Activated CD8-positive, alpha-beta memory T cell treated with anti-CD3 and anti-CD28 coated beads, Interleukin-2, amount 50 U/mL, for 24 hours (primary cell): ENCODE results near the gene DRD2.

Experiments
- DNase-seq: peaks from one replicate; pipeline ENCODE4 v3.0.0-alpha.2; 2020; ENCODE audit errors: extremely low read depth

Gene DRD2

DNA sequence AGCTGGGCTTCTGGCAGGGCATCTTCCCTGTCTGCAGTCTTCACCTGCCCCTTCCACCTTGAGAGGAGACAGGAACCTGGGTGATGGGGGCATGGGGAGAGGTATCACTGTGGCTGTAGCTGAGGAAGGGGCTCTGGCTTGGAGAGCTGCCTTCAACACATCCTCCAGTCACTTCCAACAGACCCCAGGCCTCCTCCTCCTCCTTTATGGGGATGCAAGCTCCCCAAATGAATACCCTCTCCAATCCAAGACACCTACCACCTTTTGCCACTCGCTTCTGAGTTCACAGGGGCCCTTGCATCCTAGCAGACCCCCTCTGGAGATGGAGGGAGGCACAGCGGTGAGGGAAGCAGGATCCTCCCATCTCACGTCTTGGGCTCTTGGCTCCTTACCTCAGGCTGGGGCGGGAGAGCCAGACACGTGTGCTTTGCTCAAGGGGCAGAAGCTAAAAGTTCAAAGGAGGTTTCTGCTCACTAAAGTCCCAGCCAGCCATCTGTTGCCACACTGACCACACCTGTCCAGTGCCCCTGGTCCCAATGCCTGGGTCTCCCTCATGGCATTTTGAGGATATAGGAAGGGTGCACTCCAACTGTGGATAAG, 74.5 kb downstream of the DRD2 start:
- no peak for DNase-seq

DNA sequence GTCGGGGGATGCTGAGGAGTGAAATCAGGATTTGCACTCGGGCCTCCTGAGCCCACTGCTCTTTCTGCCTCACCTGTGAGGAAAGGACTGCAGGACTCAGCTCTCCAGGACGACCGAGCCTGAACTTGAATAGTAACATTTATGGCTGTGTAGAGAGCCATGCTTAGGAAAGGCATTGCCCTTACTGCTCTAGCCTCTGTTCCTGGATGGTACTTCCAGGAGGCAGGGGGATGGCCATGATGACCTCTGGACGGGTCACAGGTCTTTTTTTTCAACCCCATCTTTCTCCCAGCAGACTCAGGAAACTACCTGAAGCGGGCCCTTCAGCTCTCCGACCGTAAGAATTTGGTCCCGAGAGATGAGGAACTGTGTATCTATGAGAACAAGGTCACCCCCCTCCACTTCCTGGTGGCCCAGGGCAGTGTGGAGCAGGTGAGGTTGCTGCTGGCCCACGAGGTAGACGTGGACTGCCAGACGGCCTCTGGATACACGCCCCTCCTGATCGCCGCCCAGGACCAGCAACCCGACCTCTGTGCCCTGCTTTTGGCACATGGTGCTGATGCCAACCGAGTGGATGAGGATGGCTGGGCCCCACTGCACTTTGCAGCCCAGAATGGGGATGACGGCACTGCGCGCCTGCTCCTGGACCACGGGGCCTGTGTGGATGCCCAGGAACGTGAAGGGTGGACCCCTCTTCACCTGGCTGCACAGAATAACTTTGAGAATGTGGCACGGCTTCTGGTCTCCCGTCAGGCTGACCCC, 76.3 kb downstream of the DRD2 start:
- DNase-seq, result no peak

DNA sequence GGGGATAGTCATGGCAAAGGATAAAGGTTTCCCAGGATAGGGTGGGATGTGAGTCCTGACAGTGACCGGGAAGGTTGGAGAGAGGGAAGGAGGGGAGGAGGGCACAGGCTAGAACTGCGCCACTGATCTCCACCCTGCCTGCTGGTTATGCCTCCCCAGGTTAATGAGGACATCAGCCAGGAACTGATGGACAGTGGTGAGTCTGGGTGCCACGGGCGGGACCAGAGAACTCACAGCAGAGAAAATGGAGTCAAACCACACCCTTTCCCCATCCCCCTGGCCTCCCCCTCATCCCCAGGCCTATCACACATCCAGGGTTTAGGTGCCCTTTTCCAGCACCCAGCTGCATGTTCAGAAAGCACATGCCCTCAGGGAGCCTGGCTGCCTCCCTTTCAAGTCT, 77.4 kb downstream of the DRD2 start:
- DNase-seq, result no peak

DNA sequence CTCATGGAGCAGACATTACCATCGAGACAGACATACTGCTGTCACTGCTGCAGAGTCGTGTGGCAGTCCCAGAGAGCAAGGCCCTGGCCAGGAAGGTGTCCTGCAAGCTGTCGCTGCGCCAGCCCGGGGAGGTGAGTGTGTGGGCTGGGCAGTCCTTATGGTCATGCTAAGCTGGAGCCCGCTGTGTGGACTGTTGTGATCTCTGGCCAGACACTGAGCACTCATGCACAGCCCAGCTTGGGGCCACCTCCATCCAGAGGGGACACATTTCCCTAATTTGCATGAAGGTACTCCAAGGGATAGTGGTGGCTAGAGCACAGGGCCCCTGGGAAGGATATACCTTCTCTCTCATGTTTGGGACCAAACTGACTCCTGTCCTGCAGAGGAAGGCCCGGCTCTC, 78.0 kb downstream of the DRD2 start:
- DNase-seq, result no peak

DNA sequence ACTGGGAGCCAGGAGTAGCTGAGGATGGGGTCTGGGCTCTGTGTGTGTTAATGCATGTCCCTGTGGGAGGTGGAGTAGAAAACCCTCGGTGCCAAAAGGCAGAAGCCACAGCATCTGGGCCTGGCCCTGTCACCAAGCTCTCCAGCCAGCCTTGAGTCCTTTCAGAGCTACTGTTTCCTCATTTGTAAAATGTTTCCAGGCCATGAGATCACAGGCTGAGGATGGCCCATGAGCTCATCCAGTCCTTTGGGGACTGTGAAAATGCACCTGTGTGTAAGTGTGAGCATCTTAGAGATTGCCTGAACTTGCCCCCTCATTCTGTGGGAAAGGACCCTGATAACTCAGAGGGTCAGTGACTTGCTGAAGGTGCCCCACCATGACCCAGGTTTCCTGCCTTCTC, 78.5 kb downstream of the DRD2 start:
- no peak for DNase-seq

DNA sequence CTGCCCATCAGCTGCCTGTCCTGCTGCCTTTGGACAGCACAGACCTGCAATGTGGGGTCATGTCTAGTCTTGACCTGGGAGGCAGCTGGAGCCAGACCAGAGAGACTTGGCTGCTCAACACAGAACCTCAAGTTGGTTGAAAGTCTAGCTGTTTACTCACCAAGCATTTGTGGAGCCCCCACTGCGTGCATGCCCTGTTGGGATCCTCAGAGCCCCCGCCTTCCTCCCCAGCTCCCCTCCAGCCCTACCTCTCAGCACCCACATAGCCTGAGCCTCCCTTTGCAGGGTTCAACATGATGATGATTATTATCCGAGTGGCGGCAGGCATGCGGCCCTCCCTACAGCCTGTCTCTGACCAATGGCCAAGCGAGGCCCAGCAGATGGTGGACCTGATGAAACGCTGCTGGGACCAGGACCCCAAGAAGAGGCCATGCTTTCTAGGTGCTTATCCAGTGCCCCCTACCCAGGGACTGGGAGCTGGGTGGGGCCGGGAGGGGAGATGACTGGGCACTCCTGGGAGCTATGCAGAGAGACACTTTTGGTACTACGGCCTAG, 79.3 kb downstream of the DRD2 start:
- DNase-seq, result no peak

DNA sequence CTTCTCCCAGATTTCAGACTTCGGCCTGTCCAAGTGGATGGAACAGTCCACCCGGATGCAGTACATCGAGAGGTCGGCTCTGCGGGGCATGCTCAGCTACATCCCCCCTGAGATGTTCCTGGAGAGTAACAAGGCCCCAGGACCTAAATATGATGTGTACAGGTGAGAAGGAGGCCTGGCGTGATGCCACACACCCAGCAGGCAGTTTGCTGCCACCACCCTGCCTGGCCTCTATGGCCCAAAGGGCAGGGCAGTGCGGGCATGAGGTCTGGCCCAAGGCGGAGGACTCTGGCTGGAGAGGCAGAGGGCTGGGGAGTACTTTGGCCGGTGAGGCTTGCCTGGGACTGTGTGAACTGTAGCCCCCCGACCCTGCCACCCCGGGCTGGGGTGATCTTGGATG, 80.3 kb downstream of the DRD2 start:
- DNase-seq, result no peak

DNA sequence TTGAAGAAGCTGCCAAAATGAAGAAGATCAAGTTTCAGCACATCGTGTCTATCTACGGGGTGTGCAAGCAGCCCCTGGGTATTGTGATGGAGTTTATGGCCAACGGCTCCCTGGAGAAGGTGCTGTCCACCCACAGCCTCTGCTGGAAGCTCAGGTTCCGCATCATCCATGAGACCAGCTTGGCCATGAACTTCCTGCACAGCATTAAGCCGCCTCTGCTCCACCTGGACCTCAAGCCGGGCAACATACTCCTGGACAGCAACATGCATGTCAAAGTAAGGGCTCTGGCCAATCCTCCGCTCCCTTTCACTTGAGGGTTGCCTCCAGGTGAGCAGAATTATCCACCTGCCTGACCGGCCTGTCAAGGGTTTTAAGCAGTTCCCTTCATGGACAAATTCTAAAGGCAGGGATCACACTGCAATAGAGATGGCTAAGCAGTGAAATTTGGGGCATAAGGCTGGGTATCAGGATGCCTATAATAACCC, 81.7 kb downstream of the DRD2 start:
- DNase-seq, result no peak

DNA sequence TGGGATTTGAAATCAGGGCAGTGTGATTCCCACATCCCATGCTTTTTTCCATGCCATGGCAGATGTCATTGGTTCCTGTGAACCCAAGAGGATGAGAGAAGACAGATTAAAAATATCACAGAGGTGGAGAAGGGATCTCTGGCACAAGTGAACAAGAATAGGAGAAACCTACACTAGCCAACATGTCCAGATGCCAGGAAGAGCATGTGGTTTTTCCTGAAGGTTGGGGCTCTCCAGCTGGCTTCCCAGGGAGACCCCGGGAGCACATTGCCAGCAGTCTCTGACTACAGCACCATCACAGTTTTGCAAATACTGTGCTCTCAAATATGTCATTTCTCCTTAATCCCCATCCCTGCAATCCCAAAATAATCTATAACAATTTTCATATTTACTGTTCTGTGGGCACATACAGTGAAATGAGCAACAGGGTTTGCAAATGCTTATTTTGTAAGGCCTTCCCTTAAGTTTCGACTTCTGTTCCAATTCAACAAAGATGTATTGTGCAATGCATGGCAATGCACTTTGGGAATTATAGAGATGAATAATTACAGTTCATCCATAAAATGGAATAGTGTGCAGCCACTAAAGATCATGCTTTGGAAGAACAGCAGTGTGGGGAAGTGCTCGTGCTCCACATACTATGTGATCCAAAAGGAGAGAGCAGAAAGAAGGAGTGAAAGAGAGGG, 82.8 kb downstream of the DRD2 start:
- no peak for DNase-seq

DNA sequence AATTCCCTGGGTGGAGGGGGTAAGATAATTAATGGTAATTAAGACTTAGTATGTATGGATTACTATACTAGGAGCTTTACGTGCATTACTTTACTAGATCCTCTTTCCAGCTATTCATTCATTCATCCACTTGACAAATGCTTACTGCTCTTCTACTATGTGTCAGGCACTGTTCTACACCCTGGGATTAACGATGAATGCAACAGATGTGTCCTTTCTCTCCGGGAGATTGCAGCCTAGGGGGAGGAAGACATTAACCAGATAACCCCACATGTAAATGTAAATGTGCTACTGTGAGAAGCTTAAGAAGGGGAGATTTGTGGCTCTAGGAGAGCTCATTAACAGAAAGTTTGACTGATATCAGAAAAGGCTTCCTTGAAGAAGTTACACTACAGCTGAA, 85.9 kb downstream of the DRD2 start:
- no peak for DNase-seq

DNA sequence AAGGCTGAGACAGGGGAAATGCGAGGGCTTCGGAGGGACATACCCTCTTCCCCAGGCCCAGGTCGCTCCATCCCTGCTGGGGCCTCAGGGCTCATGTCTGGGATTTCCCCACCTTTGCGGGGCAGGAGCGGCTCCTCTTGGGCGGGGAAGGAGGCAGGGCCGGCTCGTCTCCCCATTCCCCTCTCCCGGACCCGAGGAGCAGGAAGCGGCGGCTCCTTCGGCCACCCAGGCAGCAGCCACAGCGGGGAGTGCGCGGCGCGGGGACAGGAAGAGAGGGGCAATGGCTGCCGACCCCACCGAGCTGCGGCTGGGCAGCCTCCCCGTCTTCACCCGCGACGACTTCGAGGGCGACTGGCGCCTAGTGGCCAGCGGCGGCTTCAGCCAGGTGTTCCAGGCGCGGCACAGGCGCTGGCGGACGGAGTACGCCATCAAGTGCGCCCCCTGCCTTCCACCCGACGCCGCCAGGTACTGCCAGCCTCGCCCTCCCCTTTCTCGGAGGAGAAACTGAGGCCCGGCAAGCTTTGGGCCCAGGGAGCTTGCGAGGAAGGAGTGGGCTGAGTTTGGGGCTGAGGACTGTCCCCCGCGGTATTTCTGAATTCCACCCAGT, 87.5 kb downstream of the DRD2 start, which contains the start of gene ANKK1:
TSS of gene ANKK1 (plus strand) at position 175 of the 607 bp plus-strand sequence. CDS start at position 281, 106 bp downstream.
- DNase-seq, result no peak

DNA sequence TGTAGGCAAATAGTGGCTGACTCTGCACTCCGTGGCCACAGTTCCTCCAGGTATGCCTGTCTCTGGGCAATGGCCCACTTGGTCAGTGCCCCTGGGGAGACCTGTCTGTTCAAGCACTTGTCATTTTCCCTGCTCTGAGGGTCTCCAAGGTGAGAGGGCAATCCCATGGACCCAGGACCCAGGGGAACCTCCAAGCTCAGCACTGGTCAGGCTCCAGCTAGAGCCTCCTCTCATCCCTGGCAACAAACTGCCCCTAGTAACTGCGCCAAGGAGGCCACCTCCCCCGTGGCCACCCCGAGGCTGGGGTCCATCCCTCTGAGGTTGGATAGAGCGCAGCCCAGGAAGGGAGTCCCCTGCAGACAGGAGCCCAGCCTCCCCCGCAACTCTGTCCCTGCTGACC, 88.3 kb downstream of the DRD2 start:
- DNase-seq, result no peak

DNA sequence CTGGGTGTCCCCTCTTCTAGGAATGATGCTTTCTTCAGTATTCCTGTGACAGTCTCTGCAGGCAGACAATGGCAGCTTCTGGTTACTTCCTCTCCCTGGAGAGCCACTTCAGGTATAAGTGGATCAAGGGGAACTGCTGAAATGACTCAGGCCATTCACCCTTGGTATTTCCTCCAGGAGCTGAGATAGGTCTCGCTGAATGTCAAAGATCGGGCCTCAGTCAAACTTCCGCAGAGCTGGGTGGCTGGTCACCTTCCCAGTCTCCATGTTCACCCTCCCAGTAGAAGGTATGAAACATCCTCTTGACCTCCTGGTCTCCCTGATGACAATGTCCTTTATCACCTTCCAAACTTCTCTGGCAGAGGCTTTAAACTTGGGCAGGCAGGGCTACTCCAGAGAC, 89.4 kb downstream of the DRD2 start:
- no peak for DNase-seq

DNA sequence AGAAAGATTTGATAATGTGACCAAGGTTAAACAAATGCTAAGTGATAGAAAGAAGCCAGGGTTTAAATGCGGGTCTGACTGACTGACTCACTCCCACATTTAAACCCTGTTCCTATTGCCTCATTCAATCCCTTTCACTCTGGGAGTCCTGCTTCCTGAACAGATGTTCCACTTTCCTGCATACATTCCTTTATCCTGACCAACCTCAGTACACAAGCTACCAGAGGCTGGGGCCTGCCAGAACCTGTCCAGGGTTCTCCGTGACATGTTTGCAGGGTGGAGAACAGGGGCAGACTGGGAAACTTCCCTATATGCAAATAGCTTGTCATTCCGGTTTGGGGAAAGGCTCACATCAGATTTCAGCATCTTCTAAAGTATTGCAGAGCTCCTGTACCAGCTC, 90.6 kb downstream of the DRD2 start:
- DNase-seq, result no peak

DNA sequence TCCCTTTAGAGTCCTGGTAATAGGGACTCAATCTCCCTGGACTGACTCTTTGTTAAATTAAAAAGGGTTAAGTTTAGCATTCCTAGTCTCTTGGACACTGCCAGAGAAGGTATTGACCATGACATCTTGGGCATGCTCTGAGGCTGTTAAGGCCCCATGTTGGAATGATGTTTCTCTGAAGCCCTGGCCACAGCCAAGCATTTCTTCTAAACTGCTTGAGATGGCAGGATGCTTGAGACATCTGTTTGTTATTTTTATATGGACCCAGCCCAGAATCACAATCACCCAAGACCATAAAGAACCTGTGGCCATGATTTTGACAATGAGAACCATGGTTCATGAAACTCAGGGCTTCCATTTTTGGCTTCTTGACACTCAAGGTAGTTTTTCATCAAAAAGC, 93.1 kb downstream of the DRD2 start:
- no peak for DNase-seq

DNA sequence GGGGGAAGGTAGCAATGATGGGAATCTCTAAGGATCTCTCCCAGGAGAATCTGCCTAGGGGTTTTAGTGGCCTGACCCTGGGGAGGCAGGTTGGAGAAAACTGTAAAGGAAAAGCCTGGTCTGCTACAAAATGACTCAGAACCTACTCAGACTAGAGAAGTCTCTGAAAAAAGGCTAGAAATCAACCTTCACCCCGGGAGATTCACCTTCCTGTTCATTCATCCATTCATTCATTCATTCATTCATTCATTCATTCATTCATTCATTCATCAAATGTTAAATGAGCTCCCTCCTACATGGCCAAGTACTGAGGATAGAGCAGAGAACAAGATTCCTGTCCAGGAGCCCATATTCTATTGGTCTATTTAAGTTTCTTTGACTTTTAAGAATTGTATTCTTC, 96.5 kb downstream of the DRD2 start:
- DNase-seq, result no peak

DNA sequence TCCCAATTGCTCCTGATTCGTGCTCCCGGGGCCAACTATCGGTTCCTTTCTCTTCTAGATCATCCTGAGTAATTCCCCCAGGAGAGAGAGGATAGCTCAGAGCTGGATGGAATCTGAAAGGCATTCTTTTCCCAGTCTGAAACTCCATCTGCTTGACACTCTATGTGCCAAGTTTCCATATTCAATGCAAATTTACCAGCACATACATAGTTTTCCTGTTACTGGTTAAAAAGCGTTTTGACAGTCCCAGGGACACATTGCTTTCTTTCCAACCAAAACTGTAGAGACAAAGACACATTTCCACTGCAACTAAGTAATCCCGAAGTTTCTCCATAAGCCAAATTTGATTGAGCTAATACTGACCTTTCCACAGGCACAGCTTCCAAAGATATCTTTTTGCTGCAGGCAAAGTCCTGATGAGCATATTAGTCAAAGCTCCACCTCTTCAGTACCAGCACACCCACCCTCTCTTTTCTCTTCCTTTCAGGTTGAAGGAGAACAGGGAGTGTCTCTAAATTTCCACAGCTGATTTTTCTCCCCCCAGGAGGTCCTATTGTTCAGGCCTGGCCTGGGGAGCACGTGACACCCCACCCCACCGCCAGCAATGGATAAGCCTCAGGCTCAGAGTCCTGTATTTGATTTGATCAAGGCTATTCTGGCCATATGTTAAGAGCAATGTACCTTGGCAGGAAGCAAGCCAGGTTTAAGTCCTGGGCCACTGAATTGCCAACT, 97.4 kb downstream of the DRD2 start:
- no peak for DNase-seq

DNA sequence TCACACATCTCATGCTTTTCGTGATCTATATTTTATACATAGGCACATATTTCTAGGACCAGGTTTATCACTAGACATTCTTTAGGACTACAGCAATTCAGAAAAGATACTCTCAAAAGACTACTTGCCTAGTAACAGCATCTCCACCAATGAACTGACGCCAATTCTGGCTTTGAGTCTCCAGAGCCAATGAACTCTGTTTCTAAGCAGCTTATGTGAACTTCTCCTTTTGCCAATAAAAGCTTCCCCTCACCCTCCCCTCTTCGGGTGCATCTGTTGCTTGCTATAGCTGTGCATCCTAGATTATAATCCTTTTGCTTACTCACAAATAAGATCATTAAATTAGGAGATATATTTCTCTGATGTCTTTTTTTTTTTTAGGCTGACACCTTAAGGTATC, 99.0 kb downstream of the DRD2 start:
- DNase-seq, result no peak

DNA sequence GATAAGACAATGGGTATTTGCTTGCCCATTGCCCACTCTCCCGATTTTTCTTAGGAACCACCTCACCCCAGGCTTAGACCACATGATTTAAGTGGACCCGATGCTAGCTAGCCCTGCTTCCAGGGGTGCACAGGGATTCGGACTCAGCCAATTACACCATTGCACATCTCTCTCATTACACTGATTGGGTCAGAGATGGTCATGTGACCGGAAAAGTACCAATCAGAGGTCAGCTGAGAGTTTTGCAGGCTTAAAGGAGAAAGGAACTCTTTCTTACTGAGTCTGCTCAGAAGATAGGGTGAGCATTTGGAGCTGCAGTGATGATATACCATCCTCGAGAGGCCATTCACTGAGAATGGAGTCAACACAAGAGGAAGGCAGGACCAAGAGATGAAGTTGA, 99.8 kb downstream of the DRD2 start:
- no peak for DNase-seq

DNA sequence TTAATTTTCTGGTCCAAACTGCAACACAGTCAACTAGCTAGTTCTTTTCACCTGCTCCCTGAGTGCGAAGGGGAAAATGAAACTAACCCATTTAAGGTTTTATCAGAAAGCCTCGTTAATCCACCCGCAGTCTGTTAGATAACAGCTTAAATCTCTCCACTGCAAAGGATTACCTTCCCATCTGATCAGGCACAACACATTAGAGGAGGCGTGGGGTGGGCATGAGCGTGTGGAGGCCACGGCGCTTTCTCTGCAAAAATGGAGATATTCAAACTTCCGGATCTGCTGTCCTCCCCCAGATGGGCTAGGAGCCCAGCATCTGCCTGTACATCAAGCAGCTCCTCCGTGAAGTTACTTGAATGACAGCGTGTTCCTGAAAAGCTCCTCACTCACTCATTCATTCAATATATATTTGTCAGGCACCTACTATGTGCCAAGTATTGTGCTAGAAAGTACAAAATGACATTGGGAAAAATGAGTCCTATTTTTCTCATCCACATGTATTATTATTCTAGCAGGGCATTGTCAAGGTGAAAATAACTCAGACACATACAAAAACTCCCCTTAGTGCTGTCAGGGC, 101.1 kb downstream of the DRD2 start:
- DNase-seq, result no peak

DNA sequence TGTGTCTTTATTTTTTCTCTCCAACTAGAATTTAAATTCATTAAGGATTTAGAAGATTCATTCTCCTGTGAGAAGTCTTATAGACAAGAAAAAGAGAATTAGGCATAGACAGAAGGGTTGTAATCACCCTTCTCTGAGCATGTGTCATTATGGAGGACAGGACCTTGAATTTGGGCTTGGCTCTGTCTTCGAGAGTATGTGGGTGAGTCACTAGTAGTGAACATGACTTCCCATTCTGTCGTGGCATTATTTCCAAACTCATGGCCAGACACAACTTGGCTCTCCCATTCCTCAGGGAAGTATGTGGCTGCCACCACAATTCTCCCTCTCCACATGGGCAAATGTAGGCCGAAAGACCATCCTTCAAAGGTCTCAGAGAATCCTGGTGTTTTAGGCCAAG, 101.9 kb downstream of the DRD2 start:
- no peak for DNase-seq
